ENCODE data around the gene TTC9B.

DNA sequence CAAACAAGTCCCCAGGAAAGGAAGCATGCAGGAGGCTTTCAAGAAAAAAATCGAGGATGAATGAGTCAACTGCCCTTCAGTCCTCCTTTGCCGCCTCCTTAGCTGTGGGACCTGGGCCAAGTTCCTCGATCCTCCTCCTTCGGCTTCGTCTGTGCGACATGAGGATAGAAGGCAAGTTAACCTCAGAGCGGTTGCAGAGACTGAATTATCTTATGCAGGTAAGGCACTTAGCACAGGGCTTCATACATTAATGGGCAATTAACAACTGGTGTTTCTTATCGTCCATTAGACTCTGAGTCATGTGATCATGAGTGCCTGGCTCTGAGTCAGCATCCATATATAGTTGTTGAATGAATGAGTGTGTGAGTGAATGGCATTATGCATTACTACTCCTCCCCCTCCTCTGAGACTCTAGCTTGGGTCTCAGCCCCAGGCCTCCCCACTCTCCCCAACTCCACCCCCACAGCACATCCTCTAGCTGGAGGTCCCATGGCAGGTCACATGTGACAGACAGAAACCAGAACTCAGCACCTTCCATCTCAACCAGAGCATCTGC, 1.6 kb upstream of the TTC9B start:
- no peak for TF ChIP-seq CTCF (IDR thresholded peaks at IDR 0.05; ENCODE audit: insufficient read depth, low read length)
- TF ChIP-seq REST (IDR thresholded peaks at IDR 0.05; ENCODE audit: insufficient replicate concordance, low read depth), result no peak
- TF ChIP-seq POLR2AphosphoS5 (IDR thresholded peaks at IDR 0.05; ENCODE audit: low read depth), result no peak
- TF ChIP-seq GABPA (IDR thresholded peaks at IDR 0.05; ENCODE audit: low read depth), result no peak
